HCT116 (cell line): ENCODE results near the gene SPON1. TPM values are rescaled to one million over a fixed set of nuclear protein-coding genes. Genes with fewer than 3 reads are reported as not detected.

Experiments
- ATAC-seq: fragments of 200-7000 bp; cut with Tn5 transposase; 2 replicates; pipeline ENCODE4 v1.9.1; 2020; ENCODE audit warnings: mild to moderate bottlenecking, moderate library complexity
- BruUV-seq: library from RNA; stranded (reverse); fragments of 400-500 nt; replicated peaks from 2 replicates; lab custom pipeline; 2021; lab: Mats Ljungman, UMichigan
- CTCF ChIA-PET: fragments of 300-600 bp; sonication (Branson Sonifier 250); formaldehyde crosslinking; loops from one replicate; lab custom pipeline; 2021; ENCODE audit warnings: antibody characterized with exemption; lab: Charles Lee
- POLR2A ChIA-PET: fragments of 300-600, 350-600 bp; sonication (Branson Sonifier 250); formaldehyde crosslinking; loops from one replicate; lab custom pipeline; 2021; ENCODE audit warnings: antibody characterized with exemption; lab: Charles Lee
- RAD21 ChIA-PET, 2 experiments: fragments of 300-600 bp; sonication (Branson Sonifier 250); formaldehyde crosslinking; loops; one replicate each; lab custom pipeline; 2023; ENCODE audit warnings: low total read pairs in 2 of 2; ENCODE audit not compliant: uncharacterized antibody in 2 of 2, unreplicated experiment in 2 of 2, low non-redundant PET in 1 of 2; lab: Charles Lee
- DNase-seq: peaks from one replicate; pipeline ENCODE4 v3.0.0-alpha.2; 2010; ENCODE audit warnings: low read depth, low spot score
- H2AFZ ChIP-seq: fragments of 200-600 bp; shearing (Covaris generic), sonication (generic); 2 replicates; pipeline ENCODE4 v1.6.1; 2017; ENCODE audit warnings: low read depth, mixed run types, mixed read lengths, antibody characterized with exemption, low read length; ENCODE audit not compliant: poor library complexity, severe bottlenecking
- H3K27ac ChIP-seq: 2 replicates; pipeline ENCODE4 v1.5.1; 2012; ENCODE audit warnings: low read depth, low read length
- H3K27me3 ChIP-seq: fragments of 200-600 bp; sonication (generic); 2 replicates; pipeline ENCODE4 v1.6.1; 2016; ENCODE audit warnings: mixed run types, low read length, mixed read lengths; ENCODE audit not compliant: insufficient read depth
- H3K36me3 ChIP-seq, 2 experiments: fragments of 200-500 bp in 1 of 2; fragments of 200-600 bp in 1 of 2; sonication (Bioruptor generic) in 1 of 2; sonication (generic) in 1 of 2; 2 replicates each; pipeline versions ENCODE4 v1.5.1 to v1.6.1; 2014 to 2016; ENCODE audit warnings: low read length in 2 of 2, inconsistent platforms in 1 of 2, mixed read lengths in 1 of 2, mixed run types in 1 of 2; ENCODE audit not compliant: insufficient read depth in 2 of 2, control insufficient read depth in 1 of 2
- H3K4me1 ChIP-seq, 2 experiments: fragments of 200-600 bp in 1 of 2; sonication (generic) in 1 of 2; 2 replicates each; pipeline versions ENCODE4 v1.5.1 to v1.6.1; 2012 to 2017; ENCODE audit warnings: low read length in 2 of 2, inconsistent platforms in 1 of 2, mild to moderate bottlenecking in 1 of 2, mixed read lengths in 1 of 2, mixed run types in 1 of 2, moderate library complexity in 1 of 2; ENCODE audit not compliant: insufficient read depth in 2 of 2, control insufficient read depth in 1 of 2
- H3K4me2 ChIP-seq: fragments of 200-600 bp; sonication (generic); 2 replicates; pipeline ENCODE4 v1.6.1; 2017; ENCODE audit warnings: mixed run types, low read length, mixed read lengths
- H3K4me3 ChIP-seq, 2 experiments: fragments of 200-600 bp in 1 of 2; sonication (generic) in 1 of 2; replicated peaks in 1 of 2; 2 replicates each; pipeline ENCODE4 v1.5.1; 2011 to 2016; ENCODE audit warnings: low read length in 2 of 2, control low read depth in 1 of 2, low read depth in 1 of 2, mild to moderate bottlenecking in 1 of 2, mixed read lengths in 1 of 2, mixed run types in 1 of 2
- H3K79me2 ChIP-seq: fragments of 200-600 bp; sonication (generic); 2 replicates; pipeline ENCODE4 v1.6.1; 2017; ENCODE audit warnings: mild to moderate bottlenecking, mixed run types, low read length, moderate library complexity, mixed read lengths; ENCODE audit not compliant: insufficient read depth
- H3K9ac ChIP-seq: fragments of 200-600 bp; sonication (generic); 2 replicates; pipeline ENCODE4 v1.6.1; 2016; ENCODE audit warnings: low read length, mixed read lengths
- H3K9me2 ChIP-seq: fragments of 200-600 bp; sonication (generic), shearing (Covaris generic); 2 replicates; pipeline ENCODE4 v1.6.1; 2017; ENCODE audit warnings: mixed run types, mild to moderate bottlenecking, moderate library complexity; ENCODE audit not compliant: insufficient read depth
- H3K9me3 ChIP-seq, 2 experiments: fragments of 200-500 bp in 1 of 2; fragments of 200-600 bp in 1 of 2; sonication (Bioruptor generic) in 1 of 2; sonication (generic) in 1 of 2; 2 replicates each; pipeline ENCODE4 v1.6.1; 2014 to 2017; ENCODE audit warnings: low read length in 2 of 2, mixed read lengths in 2 of 2, inconsistent platforms in 1 of 2, low read depth in 1 of 2, mild to moderate bottlenecking in 1 of 2, mixed run types in 1 of 2, moderate library complexity in 1 of 2; ENCODE audit not compliant: control insufficient read depth in 1 of 2, insufficient read depth in 1 of 2
- H4K20me1 ChIP-seq: fragments of 200-600 bp; sonication (generic), shearing (Covaris generic); 2 replicates; pipeline ENCODE4 v1.6.1; 2017; ENCODE audit warnings: mixed run types, mild to moderate bottlenecking, moderate library complexity; ENCODE audit not compliant: insufficient read depth
- CEBPB ChIP-seq: IDR thresholded peaks from 2 replicates; pipeline ENCODE4 v1.6.1; 2012; ENCODE audit warnings: low read depth
- CTCF ChIP-seq, 3 experiments: fragments of 200-600 bp in 1 of 3; sonication (generic) in 1 of 3; IDR thresholded peaks in 2 of 3; conservative IDR thresholded peaks in 1 of 3; 2 replicates each; pipeline ENCODE4 v1.5.1; 2012 to 2017; ENCODE audit warnings: low read depth in 2 of 3, low read length in 2 of 3, antibody characterized with exemption in 1 of 3, borderline replicate concordance in 1 of 3, control low read depth in 1 of 3, mild to moderate bottlenecking in 1 of 3, mixed read lengths in 1 of 3, mixed run types in 1 of 3, moderate library complexity in 1 of 3; ENCODE audit not compliant: insufficient read depth in 1 of 3
- EGR1 ChIP-seq: IDR thresholded peaks from 2 replicates; pipeline ENCODE4 v1.6.1; 2012; ENCODE audit warnings: low read depth
- EZH2 ChIP-seq: fragments of 200-600 bp; sonication (generic); IDR thresholded peaks from 2 replicates; pipeline ENCODE4 v1.6.1; 2017; ENCODE audit warnings: antibody characterized with exemption, mixed run types
- JUND ChIP-seq: IDR thresholded peaks from 2 replicates; pipeline ENCODE4 v1.6.1; 2012
- POLR2AphosphoS5 ChIP-seq: IDR thresholded peaks from 2 replicates; pipeline ENCODE4 v1.6.1; 2011; ENCODE audit warnings: mild to moderate bottlenecking, low read depth, low read length, moderate library complexity
- RAD21 ChIP-seq: IDR thresholded peaks from 2 replicates; pipeline ENCODE4 v1.6.1; 2012; ENCODE audit warnings: low read depth, mild to moderate bottlenecking
- SIN3A ChIP-seq: IDR thresholded peaks from 2 replicates; pipeline ENCODE4 v1.6.1; 2012; ENCODE audit warnings: low read depth
- SP1 ChIP-seq: IDR thresholded peaks from 2 replicates; pipeline ENCODE4 v1.6.1; 2012; ENCODE audit warnings: low read depth
- SRF ChIP-seq: IDR thresholded peaks from 2 replicates; pipeline ENCODE4 v1.6.1; 2012; ENCODE audit warnings: low read depth
- YY1 ChIP-seq: IDR thresholded peaks from 2 replicates; pipeline ENCODE4 v1.6.1; 2011; ENCODE audit warnings: low read length, low read depth, moderate library complexity, mild to moderate bottlenecking; ENCODE audit not compliant: insufficient replicate concordance; ENCODE audit errors: extremely low read depth
- ZFX ChIP-seq: fragments of 450-650 bp; IDR thresholded peaks from 2 replicates; pipeline ENCODE4 v1.6.1; 2017
- ZNF274 ChIP-seq: fragments of 200-500 bp; sonication (Bioruptor generic); IDR thresholded peaks from 2 replicates; pipeline ENCODE4 v1.6.1; 2014; ENCODE audit warnings: mild to moderate bottlenecking, low read depth, low read length, inconsistent platforms
- intact Hi-C: fragments of 100-400 bp; cut with micrococcal nuclease; formaldehyde crosslinking; loops from 2 replicates; pipeline ENCODE4 v1.10.0; 2022
- total RNA-seq: library from RNA; stranded (reverse); gene quantifications from one replicate; pipeline ENCODE4 v1.2.1, GENCODE V29; 2021; ENCODE audit not compliant: unreplicated experiment
- TF ChIP-seq, protein P1 (sequence below): IDR thresholded peaks from 2 replicates; pipeline ENCODE4 v1.6.1; 2011; ENCODE audit warnings: mild to moderate bottlenecking, low read length, moderate library complexity; ENCODE audit not compliant: insufficient replicate concordance; ENCODE audit errors: extremely low read depth
- TF ChIP-seq, protein P2 (sequence below): IDR thresholded peaks from 2 replicates; pipeline ENCODE4 v1.6.1; 2012; ENCODE audit warnings: low read depth

Gene SPON1
- total RNA-seq, 1 experiment from 2014 or later: 0.17 TPM

DNA sequence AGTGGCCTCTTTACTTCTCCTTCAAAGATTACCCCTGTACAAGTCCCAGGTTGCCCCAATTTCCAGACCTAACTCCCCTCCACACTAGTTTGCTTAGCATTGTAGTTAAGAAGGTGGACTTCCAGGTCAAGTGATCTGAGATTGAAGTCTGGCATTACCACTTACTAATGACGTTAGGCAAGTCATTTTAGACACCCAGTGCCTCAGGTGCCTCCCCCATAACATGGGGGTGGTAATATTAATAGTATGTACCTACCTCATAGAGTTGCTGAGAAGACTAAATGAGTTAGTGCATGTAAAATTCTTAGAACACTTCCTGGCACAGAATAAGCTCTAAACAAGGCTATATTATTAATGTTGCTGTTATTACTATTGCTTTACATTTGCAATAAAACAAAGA, 93.4 kb downstream of the SPON1 start (continued):
- no peak for TF ChIP-seq ZFX
- no peak for TF ChIP-seq CTCF (IDR thresholded peaks at IDR 0.05 in 2 of 3, conservative IDR thresholded peaks at IDR 0.05 in 1 of 3; ENCODE audit: borderline replicate concordance in 1 of 3, insufficient read depth in 1 of 3, low read depth in 2 of 3, low read length in 2 of 3)
- TF ChIP-seq RAD21: no peak

DNA sequence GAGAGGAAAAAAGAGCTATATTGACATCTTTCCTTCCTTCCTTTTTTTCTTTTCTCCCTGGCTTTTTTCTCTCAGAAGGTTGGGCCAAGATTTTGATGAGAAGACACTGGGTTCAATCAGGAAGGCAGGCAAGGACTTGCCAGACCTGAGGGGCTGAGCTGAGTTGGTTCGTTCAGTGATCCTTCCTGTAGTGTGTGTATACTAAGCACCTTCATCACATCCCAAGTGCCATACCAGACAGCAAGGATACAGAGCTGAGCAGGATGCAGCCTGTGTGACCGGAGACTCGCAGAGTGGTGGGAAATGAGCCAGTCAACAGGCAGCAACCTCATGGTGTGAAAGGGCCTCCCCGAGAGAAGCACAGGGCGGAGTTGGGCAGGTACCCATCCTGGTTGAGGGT, 95.5 kb downstream of the SPON1 start:
- H3K4me3 ChIP-seq: no peak overlapping the region
- no peaks in the 10 kb centered on the region for H3K9me3 ChIP-seq
- POLR2A ChIA-PET: no interaction called here
- no peak overlapping the region for H2AFZ ChIP-seq
- no peak overlapping the region for H3K27ac ChIP-seq
- H3K36me3 ChIP-seq: no peaks in the 10 kb centered on the region
- ATAC-seq (no peak), DNase-seq (no peak)
- no peak overlapping the region for H3K9ac ChIP-seq
- no peaks in the 10 kb centered on the region for H3K4me1 ChIP-seq
- no peak overlapping the region for H3K4me2 ChIP-seq
- no peaks in the 10 kb centered on the region for H3K79me2 ChIP-seq
- intact Hi-C loops: no loop called here
- H4K20me1 ChIP-seq: no peaks in the 10 kb centered on the region
- CTCF ChIA-PET: interaction anchor here (1.1 kb wide), 1 partner anchor 87 kb away, joined by 3 read pairs; no protein-coding TSS in a partner anchor
- RAD21 ChIA-PET: no interaction called here
- no TSS peak for BruUV-seq
- H3K27me3 ChIP-seq: peaks cover 3% of the 10 kb centered on the region; the same call in 1 of the 2 replicates
- H3K9me2 ChIP-seq: no peaks in the 10 kb centered on the region
- TF ChIP-seq ZNF274 (no peak), SIN3A (no peak), SP1 (no peak), SRF (no peak), EZH2 (no peak), POLR2AphosphoS5 (no peak), RAD21 (no peak), YY1 (no peak), CTCF (IDR thresholded peaks at IDR 0.05 in 2 of 3, conservative IDR thresholded peaks at IDR 0.05 in 1 of 3; ENCODE audit: borderline replicate concordance in 1 of 3, insufficient read depth in 1 of 3, low read depth in 2 of 3, low read length in 2 of 3) (no peak), CEBPB (no peak), EGR1 (no peak), JUND (no peak)
- TF ChIP-seq, protein P1, sequence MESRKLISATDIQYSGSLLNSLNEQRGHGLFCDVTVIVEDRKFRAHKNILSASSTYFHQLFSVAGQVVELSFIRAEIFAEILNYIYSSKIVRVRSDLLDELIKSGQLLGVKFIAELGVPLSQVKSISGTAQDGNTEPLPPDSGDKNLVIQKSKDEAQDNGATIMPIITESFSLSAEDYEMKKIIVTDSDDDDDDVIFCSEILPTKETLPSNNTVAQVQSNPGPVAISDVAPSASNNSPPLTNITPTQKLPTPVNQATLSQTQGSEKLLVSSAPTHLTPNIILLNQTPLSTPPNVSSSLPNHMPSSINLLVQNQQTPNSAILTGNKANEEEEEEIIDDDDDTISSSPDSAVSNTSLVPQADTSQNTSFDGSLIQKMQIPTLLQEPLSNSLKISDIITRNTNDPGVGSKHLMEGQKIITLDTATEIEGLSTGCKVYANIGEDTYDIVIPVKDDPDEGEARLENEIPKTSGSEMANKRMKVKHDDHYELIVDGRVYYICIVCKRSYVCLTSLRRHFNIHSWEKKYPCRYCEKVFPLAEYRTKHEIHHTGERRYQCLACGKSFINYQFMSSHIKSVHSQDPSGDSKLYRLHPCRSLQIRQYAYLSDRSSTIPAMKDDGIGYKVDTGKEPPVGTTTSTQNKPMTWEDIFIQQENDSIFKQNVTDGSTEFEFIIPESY: no peak
- TF ChIP-seq, protein P2, sequence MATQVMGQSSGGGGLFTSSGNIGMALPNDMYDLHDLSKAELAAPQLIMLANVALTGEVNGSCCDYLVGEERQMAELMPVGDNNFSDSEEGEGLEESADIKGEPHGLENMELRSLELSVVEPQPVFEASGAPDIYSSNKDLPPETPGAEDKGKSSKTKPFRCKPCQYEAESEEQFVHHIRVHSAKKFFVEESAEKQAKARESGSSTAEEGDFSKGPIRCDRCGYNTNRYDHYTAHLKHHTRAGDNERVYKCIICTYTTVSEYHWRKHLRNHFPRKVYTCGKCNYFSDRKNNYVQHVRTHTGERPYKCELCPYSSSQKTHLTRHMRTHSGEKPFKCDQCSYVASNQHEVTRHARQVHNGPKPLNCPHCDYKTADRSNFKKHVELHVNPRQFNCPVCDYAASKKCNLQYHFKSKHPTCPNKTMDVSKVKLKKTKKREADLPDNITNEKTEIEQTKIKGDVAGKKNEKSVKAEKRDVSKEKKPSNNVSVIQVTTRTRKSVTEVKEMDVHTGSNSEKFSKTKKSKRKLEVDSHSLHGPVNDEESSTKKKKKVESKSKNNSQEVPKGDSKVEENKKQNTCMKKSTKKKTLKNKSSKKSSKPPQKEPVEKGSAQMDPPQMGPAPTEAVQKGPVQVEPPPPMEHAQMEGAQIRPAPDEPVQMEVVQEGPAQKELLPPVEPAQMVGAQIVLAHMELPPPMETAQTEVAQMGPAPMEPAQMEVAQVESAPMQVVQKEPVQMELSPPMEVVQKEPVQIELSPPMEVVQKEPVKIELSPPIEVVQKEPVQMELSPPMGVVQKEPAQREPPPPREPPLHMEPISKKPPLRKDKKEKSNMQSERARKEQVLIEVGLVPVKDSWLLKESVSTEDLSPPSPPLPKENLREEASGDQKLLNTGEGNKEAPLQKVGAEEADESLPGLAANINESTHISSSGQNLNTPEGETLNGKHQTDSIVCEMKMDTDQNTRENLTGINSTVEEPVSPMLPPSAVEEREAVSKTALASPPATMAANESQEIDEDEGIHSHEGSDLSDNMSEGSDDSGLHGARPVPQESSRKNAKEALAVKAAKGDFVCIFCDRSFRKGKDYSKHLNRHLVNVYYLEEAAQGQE: no peak
